ENCODE measurements around the gene C2CD4C. TPM values are rescaled to one million over a fixed set of nuclear protein-coding genes. Genes with fewer than 3 reads are reported as not detected.

The C2CD4C gene
- total RNA-seq, 1 experiment from 2014 or later = 9.8 TPM

DNA sequence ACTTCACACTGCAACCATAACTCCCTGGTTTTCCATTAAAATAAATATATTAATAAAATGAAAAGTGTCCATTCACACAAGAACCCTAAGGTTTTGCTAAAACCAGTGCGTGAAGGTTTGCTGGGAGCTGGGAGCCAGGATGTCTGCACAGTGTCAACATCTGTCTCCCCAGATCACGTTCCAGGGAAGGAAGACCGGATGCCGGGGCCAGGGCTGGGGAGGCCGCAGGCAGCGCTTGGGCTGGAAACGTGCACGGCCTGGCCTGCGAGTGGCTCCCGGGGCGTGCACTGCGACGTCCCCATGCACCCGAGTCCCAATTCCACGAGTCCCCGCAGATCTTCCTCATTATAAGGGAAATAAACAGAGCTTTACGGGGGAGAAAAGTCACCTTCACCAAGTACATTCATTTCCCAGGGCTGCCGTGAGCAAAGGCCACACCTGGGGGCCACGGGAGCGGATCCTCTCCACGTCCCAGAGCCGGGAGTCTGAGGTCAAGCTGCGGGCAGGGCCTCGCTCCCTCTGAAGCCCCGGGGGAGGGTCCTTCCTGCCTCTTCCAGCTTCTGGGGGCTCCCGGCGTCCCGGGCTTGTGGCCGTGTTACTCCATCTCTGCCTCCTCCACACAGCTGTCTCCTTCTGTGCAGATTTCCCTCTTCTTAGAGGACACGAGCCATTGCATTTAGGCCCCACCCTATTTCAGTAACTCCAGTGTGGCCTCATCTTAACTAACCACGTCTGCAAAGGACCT lies 39.0 kb upstream of the C2CD4C start:
- CTCF ChIA-PET = interaction anchor here (1.0 to 1.4 kb wide), 2 partner anchors 59 to 63 kb away, joined by 3 to 4 read pairs; no protein-coding TSS in a partner anchor
- ATAC-seq (no peak), DNase-seq (ENCODE audit: low spot score) (no peak)
- H3K9me3 Mint-ChIP-seq = peaks cover 16% of the 10 kb centered on the region
- no peak overlapping the region for H3K27ac Mint-ChIP-seq
- peaks cover 3% of the 10 kb centered on the region; the same call in 1 of the 2 replicates for H3K27me3 Mint-ChIP-seq (ENCODE audit: low read depth)
- peaks cover 15% of the 10 kb centered on the region for H3K36me3 Mint-ChIP-seq
- H3K4me3 Mint-ChIP-seq = no peak overlapping the region
- H3K4me1 Mint-ChIP-seq = no peaks in the 10 kb centered on the region
- TF ChIP-seq USF2 (CRISPR knock-in tag; IDR thresholded peaks at IDR 0.05) = no peak
- TF ChIP-seq AR (CRISPR knock-in tag; IDR thresholded peaks at IDR 0.05) = no peak
- TF ChIP-seq ZNF423 (CRISPR knock-in tag; IDR thresholded peaks at IDR 0.05) = no peak
- no peak for TF ChIP-seq STAT6 (CRISPR knock-in tag; conservative IDR thresholded peaks at IDR 0.05; ENCODE audit: low read depth)
- no peak for TF ChIP-seq KAT7 (CRISPR knock-in tag; IDR thresholded peaks at IDR 0.05; ENCODE audit: borderline replicate concordance)
- TF ChIP-seq HMGA2 (CRISPR knock-in tag; IDR thresholded peaks at IDR 0.05) = no peak
- no peak for TF ChIP-seq ZNF512 (CRISPR knock-in tag; IDR thresholded peaks at IDR 0.05; ENCODE audit: borderline replicate concordance)
- TF ChIP-seq MAX (CRISPR knock-in tag; IDR thresholded peaks at IDR 0.05) = no peak
- no peak for TF ChIP-seq GTF2I (CRISPR knock-in tag; conservative IDR thresholded peaks at IDR 0.05)
- TF ChIP-seq RORB (CRISPR knock-in tag; IDR thresholded peaks at IDR 0.05) = no peak
- no peak for TF ChIP-seq ZNF671 (CRISPR knock-in tag; IDR thresholded peaks at IDR 0.05)
- TF ChIP-seq TEAD1 (CRISPR knock-in tag; IDR thresholded peaks at IDR 0.05) = no peak
- TF ChIP-seq, protein P1, sequence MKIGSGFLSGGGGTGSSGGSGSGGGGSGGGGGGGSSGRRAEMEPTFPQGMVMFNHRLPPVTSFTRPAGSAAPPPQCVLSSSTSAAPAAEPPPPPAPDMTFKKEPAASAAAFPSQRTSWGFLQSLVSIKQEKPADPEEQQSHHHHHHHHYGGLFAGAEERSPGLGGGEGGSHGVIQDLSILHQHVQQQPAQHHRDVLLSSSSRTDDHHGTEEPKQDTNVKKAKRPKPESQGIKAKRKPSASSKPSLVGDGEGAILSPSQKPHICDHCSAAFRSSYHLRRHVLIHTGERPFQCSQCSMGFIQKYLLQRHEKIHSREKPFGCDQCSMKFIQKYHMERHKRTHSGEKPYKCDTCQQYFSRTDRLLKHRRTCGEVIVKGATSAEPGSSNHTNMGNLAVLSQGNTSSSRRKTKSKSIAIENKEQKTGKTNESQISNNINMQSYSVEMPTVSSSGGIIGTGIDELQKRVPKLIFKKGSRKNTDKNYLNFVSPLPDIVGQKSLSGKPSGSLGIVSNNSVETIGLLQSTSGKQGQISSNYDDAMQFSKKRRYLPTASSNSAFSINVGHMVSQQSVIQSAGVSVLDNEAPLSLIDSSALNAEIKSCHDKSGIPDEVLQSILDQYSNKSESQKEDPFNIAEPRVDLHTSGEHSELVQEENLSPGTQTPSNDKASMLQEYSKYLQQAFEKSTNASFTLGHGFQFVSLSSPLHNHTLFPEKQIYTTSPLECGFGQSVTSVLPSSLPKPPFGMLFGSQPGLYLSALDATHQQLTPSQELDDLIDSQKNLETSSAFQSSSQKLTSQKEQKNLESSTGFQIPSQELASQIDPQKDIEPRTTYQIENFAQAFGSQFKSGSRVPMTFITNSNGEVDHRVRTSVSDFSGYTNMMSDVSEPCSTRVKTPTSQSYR (CRISPR knock-in tag; IDR thresholded peaks at IDR 0.05) = no peak
- TF ChIP-seq TEAD4 (CRISPR knock-in tag; IDR thresholded peaks at IDR 0.05) = no peak
- no peak for TF ChIP-seq SOX15 (CRISPR knock-in tag; IDR thresholded peaks at IDR 0.05)
- no peak for TF ChIP-seq ZSCAN18 (CRISPR knock-in tag; IDR thresholded peaks at IDR 0.05)
- POLR2A ChIA-PET = no interaction called here

All from WTC11 (cell line).